Fibroblast of gingiva (primary cell): ENCODE measurements around the gene COX7A2.

Experiments used
- DNase-seq: peaks from one replicate; pipeline ENCODE4 v3.0.0-alpha.2; 2011; ENCODE audit warnings: low read depth

The COX7A2 gene

DNA sequence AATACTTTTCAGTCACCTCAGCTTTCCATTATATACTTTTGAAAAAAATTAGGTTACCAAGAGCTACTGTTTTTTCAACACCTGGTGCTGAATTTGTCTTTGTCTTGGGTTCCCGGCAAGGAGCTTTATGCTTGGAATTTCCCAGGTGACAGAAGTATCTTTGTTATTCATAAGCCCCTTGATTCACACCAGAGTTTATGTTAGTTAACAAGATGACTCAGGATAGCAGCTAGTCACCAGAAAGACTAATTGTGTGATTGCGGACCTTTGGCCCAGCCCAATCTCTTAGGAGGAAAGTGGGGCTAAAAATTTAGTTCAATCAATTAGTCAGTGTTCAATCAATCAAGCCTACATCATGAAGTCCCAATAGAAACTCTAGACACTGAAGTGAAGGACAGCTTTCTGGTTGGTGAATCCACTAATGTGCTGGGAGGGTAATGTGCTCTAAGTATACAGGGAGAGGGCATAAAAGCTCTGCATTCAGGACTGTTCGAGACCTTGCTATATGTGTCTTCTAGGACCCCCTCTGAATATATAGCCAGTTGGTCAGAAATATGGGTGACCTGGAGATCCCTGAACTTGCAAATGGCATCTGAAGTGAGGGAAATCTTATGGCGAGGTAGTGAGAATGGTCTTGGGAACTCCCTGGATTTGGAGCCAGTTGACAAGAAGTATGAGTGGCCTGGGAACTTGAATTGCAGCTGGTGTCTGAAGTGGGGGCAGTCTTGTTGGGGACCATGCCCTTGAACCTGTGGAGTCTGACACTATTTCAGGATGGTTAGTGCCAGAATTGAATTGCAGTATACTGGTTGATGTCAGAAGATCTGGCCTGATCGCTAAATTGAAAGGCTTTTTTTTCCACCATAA lies 24.8 kb upstream of the COX7A2 start:
- no peak for DNase-seq

DNA sequence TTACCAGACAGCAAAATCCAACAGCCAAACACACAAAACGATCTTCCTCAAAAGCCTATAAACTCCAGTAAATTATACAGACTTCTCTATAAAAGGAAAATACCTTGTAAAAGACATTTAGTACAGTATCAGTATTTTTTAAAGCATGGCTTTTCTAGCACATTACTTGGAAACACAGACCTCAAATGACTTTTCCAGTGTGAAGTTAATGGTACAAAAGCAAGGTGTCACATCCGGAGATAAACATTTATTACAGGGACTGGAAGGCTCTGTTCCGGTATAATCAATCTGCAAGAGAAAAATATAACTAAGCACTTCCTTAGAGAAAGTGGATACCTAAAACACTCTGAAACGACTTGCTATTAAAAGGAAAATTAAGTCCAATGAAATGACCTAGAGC lies 23.9 kb upstream of the COX7A2 start:
- DNase-seq, result no peak

DNA sequence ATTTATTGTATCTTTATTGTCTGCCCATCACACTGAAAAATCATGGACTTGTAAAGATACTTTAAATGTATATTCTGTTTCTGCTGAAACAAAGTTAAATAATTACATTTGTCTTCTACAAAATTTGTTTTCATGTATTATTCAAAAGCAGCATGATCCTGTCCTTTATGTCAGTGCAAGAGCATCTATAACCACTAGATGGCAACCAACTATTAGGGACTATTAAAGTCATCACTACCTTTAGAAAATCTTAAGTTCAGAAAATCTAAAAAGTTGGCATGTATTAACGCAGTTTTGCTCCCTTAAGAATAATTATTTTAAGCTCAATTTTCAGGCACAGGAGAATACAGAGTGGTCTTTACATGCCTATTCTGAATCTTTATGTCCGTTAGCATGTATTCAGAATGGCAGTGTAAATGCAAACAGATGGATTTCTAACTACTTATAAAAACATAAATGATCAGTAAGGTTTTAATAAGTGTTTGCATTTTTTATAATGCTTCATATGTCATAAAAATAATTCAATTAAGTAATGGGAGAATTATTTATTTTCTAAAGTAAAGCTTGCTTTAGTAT lies 23.2 kb upstream of the COX7A2 start:
- peak; percentile 52 for DNase-seq

DNA sequence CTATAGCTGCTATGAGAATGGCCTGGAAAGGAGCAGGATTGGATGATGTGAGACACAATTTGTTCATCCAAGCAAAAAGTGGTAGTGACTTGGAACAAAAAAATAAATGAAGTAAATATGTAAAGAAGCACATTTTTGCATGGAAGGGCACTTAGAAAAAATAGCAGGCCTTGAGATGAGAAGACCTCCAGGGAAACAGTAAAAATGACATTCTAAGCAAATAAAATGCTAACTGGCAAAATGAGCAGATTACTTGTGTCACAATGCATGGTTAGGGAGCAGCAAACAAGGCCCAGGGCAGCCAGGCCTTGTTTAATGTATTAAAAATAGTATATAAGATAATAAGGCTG lies 19.8 kb upstream of the COX7A2 start:
- no peak for DNase-seq

DNA sequence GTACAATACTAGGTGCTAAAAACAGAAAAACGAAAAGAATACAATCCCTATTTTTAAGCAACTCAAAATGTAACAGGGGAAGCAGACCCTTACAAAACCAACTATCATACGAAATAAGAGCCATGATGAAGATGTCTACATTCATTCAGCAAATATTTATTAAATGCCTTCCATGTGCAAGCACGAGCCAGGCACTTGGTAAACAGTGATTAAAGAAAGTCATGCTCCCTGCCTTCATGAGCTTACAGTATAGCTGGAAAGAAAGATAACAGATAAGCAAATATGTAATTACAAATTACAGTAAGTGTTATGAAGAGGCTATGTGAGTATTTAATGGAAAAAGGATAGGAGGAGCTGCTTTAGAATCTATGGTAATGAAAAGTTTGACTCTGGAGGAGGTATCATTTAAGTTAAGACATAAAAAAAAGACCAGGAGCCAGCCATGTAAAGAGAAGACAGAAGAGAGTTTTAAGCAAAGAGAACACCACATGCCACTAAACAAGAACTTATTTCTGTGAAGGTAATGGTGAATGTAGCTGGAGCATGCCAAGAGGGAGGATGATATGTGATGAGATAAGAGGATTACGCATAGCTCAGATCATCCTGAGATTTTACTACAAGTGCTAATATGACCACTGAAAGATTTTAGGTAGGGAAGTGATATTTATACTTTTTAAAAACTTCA lies 19.3 kb upstream of the COX7A2 start:
- DNase-seq, result no peak

DNA sequence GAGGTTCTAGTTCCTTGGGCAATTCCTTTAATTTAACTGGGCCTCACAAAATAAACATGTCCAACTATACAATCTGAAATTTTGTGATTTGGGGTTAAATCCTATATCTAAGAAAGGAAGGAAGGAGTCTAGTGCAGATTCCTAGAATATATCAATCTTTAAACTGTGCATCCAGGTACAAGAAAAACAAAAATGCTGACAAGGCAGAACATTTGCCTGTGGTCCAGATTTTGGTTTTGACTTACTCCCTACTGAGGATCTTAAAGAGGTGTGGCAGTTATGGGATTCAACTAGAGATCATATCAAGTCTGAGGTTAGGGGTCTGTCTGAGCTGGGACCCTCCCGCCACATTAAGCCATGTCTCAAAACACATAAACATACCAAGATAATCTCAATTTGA lies 17.7 kb upstream of the COX7A2 start:
- no peak for DNase-seq

DNA sequence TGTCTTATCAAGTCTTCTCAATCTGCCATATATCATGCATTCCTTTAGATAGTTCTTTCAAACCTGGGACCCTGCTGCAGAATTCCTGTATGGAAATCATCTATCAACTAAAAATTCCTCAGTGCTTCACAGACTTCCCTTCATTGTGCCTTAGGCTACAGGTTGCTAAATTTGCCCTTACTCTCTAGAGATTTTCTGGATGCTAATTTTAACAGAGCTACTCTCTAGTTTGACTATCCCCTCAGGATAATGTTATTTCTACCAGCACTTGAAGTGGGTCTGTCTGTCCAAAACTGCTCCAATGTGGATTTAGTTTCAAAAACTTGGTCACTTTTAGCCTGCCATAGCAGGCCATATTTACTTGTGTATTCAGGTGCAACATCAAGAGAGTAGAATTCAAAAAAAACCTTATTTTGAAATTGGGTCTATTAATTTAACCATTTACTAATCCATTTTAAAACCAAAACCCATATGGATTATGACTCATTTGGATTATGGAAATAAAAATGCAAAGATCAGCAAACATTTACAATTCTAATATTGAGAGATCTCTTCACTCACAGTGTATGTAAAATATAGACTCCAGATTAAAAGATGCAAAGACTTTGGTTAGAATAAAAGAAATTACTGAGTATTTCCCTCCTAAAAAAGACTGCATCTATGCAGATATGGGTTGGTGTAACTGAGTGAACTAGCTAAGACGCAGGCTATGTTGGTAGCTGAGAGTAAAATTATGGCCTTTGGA lies 13.9 kb upstream of the COX7A2 start:
- no peak for DNase-seq

DNA sequence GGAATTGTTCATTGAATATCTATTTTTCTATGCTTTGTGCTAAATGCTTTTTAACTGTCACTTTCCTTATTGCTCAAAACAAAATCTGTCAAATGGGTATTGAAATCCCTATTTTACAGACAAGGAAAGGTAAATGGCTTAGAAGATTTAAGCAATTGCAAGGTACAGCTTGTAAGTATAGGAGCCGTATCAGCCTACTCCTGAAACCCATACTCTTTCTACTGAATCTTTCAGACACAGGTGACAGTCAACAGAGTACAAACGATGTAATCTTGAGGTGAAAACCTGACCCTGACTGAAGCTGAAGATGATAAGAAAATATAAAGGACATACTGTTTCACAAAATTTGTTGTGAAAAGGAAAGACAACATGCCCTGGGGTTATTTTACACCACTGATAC lies 7.0 kb upstream of the COX7A2 start:
- no peak for DNase-seq

DNA sequence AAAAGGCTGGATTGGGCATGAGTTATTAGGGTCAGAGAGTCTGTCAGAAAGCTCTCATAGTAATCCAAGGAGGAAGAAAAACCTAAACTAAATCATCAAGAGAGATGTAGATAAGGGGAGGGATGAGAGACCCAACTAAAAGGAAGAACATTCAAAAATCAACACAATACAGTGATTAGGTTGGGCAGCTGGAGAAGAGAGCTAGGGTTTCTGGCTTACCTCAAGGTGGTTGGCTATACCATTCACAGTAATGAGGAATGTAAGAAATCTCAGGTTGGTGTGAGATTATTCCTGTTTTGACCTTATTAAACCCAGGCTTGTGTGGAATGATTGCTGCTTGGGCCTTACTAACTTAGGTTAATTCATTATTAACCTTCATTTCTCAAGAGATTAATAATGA lies 6.2 kb upstream of the COX7A2 start:
- DNase-seq, result no peak

DNA sequence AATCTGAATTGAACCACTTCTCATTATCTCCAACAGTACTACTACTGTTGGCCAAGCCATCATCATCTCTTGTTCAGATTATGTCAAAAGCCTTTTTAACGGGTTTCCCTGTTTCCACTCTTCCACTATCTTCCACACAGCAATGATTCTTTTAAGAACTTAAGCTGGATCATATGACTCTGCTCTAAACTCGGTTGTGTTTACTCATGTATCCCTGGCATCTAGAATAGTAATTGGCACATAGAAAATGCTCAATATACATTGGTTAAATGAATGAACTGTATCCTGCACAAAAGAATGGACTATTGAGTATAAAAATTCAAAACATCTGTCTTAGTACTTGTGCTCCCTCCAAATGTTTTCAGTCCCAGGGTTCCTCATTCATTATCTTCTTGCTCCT lies 2.8 kb upstream of the COX7A2 start:
- DNase-seq, result peak; percentile 17

DNA sequence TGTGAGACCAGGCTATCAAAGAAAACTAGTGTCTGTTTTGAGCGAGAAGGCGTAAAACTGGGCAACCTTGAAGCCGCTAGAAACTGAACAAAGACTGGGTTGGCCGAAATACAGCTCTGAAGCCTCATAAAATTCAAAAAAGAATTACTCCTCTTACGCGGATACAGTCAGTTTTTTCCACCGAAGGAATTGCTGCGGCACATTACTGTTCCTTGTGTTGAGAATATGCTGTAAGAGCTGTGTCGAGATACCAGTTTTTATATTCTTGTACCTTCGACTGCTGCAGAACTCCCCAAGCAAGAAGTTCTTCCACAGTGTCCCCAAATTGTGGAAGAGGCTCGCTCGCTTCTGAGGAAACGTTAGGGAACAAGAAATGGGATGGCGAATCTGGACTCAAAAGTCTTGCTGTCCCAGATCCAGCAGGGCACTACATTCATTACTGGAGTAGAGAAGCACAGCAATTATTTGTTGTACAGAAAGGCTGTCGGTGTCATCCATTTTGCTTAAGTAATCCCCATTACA lies 523 bp upstream of the COX7A2 start:
- DNase-seq, result no peak

DNA sequence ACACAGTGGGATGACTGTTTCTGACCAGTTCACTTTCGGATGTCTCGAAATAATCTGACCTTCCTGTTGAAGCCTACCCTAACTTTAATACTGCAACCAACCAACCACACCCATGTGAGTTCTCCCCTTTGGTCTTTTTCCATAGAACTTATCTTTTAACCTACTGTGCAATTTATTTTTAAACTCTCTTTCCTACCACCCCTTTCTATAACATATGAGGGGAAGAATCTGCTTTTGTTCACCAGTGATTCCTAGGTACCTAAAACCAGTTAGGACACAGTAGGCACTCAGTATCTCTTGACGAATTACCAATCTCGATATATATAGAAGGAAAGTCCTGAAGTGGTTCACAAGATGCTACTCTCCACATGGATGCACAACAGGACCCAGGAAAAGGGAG lies 7.0 kb downstream of the COX7A2 start:
- no peak for DNase-seq

DNA sequence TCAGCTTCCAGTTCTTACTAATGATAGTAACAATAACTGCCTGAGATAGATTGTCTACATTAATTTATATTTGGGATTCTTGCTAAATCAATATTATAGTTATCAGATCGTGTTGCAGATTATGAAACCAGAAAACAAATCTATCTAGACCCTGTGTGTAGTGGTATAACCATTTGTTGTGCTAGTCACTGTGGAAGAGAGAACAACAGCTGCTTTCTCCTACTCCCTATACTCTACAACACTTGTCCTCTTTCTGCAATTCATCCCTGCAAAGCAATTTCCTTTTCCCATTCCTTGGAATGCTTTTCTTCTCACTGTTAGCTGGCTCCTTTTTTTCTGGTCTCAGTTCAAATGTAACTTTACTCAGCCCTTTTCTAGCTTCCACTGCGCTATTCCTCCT lies 8.3 kb downstream of the COX7A2 start:
- DNase-seq, result no peak

DNA sequence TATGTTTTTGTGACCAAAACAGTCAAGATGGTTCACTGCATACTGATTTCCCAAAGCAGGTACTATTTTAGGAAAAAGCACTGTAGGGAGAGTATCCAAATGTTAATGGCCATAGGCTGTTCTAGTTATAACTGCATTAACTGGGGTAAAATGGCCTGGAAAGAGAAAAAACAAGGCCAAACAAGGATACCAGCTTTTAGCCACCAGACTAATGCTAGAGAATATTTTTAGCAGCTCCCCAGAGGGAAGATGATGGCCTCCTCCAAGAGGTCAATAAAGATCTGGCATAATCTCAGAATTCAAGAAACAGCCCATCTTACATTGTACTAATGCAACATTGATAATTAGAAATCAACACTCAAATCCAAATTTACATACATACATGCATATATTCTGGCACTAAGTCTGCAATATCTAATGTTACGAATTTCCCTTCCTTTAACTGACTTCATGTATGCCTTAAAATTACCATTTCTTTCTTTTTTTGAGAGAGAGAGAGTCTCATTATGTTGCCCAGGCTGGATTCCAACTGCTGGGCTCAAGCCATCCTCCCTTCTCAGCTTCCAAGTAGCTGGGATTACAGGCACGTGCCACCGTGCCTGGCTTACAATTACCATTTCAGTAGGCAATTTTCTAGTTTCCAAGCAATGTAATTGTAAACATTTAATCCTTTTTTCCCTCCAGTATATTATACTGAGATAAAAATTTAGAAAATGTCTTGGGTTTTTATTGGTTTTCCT lies 9.3 kb downstream of the COX7A2 start:
- peak; percentile 73 for DNase-seq

DNA sequence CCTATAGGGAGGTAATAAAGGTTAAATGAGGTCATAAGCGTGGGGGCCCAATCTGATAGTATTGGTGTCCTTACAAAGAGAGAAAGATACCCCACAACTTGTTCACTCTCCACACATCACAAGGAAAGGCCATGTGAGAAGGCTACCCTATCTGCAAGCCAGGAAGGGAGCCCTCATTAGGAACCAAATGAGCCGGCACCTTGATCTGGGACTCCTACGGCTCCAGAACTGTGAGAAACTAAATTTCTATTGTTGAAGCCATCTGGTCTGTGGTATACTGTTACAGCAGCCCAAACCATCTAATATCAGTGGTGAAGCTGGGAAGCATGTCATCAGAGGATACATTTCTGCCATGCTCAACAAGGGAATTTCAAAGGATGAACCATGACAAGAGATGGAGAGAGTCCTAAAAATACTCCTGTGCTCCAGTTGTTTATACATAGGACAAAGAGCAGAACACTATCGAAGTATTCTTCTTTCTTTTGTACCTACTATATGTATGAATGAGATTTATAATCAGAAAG lies 10.4 kb downstream of the COX7A2 start:
- no peak for DNase-seq

DNA sequence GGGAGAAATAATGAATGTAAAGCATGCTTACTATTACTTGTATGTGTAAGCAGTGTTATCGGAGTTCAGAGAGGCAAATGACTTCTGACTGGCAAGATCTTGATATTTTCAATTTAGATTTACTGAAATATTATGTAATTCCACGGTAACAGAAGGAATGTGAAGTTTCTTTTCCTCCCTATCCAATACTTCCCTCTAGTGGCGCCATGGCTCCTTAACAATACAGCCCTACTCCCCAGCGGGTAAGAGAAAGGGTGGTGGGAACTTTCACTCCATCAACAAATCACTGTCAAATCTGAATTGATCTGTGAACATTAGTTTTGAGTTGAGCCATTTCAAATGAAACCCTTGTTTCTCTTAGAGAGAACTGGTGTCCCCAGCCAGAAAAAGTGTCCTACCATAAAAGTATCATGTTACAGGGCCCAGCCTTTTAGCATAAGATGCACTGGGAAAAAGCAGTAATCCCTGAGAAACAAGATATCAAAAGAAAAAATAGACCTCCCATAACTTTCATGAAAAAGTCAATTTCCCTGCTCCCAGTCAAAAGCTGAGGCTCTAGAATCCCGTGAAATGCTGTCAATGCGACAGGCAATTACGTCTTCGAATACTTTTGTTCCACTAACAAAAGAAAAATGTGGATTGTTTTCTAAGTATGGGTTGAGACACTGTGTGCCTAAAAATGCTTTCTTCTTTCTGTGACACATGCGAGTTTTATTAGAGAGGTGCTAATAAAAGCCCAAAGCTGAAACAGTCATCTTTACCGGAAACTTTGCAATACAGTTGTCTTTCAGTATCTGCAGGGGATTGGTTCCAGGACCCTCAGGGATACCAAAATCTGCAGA lies 12.9 kb downstream of the COX7A2 start:
- DNase-seq, result peak; percentile 59

DNA sequence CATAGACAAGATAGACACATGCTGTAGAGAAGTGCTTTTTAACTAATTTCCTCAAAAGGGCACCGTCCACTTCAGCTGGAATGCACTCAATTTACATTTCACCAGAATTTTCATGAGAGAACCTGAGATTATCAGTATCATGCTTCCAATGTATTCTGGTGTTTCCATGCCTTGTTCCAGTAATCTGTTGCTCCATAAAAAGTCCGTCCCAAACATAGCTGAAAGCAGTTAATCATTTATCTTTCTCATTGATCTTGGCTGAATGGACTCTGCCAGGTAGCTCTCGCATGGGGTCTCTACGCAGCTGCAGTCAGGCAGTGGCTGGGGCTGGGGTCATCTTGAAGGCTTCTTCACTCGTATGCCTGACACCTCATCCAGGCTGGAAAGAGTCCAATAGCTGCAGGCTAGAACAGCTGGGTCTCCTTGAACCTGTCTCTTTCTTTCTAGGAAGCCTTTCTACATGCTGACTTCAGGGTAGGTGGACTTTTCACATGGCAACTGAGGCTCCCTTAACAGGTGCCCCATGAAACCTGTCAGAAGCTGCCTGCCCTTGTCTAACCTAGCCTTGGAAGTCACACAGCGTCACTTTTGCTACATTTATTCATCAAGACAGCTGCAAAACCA lies 19.2 kb downstream of the COX7A2 start:
- no peak for DNase-seq

DNA sequence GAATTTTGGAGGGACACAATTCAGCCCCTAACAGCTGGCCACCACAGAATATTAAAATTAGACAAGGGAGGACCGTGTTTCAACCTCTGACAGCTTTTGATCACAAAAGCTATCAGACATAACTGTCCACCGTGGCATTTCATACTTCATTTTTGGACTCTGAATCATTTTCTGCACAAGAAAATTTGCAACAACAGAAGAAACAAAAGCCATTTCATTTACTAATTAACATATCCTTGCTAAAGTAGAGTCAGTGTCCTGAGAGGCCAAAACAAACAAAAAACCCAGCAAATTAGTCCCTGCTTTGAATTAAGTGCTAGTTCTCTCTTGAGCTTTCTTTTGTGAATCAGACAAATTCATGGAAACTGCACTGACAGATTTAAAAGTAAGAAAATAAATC lies 20.2 kb downstream of the COX7A2 start:
- DNase-seq, result peak; percentile 47

DNA sequence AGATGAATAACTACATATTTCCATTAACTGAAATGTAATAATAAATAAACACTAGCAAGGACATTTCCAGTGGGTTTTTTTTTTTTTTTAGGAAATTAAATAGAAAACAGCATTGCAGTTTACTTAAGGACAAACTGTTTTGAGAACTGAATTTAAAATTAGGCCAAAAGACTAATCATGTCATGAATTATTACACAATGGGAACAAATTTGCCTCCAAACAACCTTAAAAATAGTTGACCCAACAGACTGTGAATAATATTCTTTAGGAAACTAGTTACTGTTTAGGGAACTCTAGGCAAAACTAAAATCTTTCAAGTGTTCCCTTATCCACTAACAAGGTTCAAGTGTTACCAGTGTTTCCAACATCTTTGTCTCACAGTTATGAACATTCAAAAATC lies 21.3 kb downstream of the COX7A2 start:
- peak; percentile 61 for DNase-seq

DNA sequence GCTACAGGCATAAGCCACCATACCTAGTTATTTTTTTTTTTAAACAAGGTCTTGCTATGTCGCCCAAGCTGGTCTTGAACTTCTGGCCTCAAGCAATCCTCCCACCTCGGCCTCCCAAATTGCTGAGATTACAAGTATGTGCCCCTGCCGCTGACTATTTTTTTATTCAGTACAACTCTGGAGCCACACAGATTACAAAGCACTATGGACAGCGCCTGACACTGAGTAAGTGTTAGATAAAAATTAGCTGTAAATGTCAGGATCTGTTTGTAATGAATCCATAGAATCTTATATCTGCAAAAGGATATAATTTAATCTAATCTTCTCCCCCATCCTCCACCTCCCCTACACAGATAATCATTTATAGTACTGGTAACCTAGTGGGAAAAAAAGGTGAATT lies 22.5 kb downstream of the COX7A2 start:
- no peak for DNase-seq
